ENCODE data around the gene KIF26B.

Gene KIF26B

DNA sequence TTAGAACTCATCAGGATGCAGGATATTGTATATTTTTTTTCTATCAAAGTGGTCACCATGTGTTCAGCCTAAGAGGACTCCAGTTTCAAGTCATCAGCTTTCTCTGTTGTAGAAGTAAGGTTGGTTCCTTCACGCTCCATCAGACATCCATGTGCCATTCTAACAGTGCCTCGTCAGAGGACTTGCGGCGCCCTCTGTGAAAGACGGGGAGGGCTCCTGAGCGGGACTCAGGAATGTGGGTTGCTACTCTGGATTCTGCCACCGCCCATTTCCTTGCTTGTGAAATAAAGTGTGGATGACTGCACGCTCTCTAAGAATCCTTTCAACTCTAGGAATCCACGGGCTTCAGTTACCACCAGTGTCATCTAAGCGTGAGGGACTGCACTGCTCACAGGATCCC, 593.5 kb downstream of the KIF26B start:
- DNase-seq (ENCODE audit: low read depth, low spot score), result no peak

DNA sequence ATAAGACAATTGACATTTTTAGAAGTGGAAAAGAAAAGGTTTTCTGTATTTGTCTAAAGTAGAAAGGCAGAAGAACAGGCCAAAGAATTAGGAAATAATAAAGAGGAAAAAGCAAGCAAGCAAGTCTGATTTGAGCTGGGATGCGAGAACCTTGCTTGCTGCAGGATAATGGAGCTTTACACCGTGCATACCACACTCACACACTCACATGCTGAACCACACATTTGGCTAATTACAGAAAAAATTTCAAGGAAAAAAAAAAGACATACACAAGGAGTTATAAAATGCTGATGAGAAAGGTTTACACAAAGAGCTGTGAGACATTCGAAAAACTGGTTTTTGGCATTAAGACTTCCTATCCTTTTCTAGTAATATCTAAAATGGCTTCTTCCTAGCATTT, 593.9 kb downstream of the KIF26B start:
- no peak for DNase-seq (ENCODE audit: low read depth, low spot score)

DNA sequence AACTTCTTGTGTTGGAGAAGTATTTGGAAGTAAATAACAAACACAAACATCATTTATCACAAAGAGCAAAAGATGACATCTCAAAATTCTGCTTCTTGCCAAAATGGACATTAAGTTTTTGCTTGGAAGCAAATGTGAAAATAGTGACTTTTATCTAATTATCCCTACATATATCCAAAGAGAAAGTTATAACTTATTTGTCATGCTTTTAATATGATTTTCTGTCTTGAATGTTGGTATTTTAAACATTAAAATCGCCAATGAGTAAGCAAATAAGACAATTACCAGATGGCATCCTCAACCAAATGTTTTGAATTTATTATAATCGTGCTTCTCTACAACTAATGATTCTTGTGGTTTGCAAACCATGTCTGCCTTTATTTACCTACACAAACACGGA, 594.3 kb downstream of the KIF26B start:
- DNase-seq (ENCODE audit: low read depth, low spot score), result no peak

DNA sequence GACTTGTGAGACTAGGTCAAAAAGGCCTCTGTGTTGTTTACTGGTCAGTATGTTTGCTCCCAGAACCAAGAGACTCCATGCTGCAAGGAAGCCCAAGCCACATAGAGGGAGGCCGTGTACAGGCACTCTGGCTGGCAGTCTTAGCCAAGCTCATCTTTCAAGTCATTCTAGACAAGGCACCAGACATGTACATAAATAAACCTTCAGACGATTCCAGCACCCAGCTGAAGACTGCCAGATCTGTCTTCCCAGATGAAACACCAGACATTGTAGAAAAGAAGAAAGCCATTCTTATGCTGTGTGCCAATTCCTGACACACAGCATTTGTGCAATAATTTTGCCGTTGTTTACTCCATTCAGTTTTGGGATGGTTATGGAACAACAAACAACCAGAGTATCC, 595.5 kb downstream of the KIF26B start:
- no peak for DNase-seq (ENCODE audit: low read depth, low spot score)

DNA sequence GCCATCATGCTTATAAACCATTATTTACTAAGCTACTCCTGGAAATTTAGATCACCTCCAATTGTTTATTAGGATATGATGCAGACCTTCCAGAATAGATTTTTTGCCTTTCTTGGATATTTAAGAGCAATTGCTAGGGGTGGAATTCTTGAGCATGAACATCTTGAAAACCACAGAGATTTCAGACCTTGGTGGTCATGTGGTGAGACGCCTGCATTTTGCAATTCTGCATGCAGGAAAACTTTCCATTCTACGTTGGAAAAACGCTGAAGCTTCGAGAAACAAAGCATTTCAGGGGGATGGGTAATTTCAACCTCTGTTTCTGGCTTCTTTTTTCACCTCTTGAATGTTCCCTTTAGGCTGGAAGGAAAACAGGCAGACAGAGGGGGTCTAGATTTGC, 596.3 kb downstream of the KIF26B start:
- DNase-seq (ENCODE audit: low read depth, low spot score), result no peak

DNA sequence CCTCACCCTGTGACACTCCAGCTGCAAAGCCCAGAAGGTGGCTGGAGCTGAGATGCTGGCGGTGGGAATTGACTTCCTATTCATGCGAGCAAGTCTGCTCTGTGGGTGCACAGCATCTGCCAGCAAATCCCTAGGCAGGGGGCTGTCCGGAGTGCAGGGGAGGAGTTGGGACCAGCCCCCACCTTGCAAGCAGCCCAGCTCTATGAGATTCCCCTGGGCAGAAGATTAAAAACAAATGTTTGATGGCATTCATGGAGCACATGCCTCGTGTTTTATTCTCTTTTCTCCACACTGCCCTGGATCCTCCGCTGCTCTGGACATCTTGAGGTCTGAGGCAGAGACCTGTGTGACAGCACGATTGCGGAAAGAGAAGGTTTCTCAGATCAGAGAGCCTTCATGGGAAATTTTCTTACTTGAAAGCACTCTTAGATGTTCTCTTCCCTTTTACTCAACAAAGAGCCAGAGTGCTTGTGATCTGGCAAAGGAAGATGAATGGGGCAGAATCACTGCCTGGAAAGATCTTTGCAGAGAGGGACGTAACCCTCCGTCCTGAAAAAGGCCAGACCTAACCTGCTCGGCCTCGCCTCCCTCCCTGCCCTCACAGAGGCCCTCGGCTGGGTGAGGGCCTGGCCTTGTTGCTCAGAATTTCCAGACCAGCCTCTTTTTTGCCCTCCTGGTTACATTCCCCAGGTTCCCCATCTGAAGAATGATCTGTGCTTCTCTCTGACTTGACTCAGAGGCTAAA, 597.1 kb downstream of the KIF26B start:
- peak; percentile 57 for DNase-seq (ENCODE audit: low read depth, low spot score)

DNA sequence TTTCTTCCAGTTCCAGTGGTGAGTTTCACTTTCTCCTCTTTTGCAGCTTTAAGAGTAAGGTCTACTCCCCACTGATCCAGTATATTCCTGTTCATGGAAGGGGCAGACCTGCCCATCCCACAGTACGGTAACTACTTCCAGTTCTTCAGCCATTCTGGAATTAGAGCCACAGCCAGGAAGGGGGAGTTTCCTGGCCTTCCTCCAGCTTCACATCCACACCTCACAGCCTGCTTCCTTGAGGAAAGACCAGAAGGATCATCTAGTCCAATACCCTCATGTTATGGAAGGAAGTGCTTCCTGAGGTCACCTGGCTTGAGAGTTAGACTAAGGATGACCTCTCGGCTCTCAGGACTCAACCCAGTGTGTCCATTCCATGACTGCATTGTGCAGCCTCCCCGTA, 597.8 kb downstream of the KIF26B start:
- no peak for DNase-seq (ENCODE audit: low read depth, low spot score)

DNA sequence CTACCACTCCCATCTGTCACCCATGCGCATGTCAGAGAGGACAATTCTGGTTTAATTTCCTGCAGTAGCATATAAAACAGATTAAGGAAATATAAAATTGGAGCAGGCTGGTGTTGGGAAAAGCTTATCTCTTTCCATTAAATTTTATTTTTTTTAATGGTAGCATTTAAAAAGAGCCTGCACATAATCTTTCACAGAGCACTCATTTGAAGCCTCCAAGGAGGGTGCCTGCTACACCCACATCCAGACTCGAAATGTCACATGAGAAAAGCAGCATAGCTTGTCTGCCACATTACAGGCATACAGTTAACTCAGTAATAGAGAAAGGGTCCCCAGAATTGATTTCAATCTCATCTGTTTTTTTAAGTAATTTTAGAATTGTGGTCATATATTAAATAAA, 599.0 kb downstream of the KIF26B start:
- DNase-seq (ENCODE audit: low read depth, low spot score), result no peak

DNA sequence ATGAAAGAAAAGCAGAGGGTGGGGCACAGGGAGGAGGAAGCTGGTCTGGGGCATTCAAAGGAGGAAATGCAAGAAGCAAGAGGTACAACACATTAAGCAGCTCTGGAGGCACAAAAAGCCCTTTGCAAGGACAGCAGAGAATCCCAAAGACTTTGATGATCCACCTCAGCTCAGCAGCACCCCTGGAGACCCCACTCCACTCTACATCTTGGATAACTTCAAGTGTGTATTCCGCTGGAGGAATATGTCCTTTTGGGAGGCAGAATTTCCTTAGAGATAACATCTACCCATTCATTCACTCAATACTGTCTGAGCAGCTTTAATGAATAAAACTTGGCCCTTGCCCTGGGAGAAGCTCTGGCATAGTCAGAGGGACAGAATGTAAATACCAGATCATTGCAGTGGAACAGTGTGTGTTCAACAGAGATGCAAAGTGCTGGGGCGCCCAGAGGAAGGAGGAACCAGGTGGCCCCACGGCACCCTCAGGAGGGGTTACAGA, 599.7 kb downstream of the KIF26B start:
- no peak for DNase-seq (ENCODE audit: low read depth, low spot score)
